BLaER1 (cell line): ENCODE measurements around the gene CARD10.

Experiments used
- H3K27ac ChIP-seq: shearing (Covaris generic); formaldehyde crosslinking; 2 replicates; pipeline ENCODE4 v1.8.1; 2022
- H3K27me3 ChIP-seq: shearing (Covaris generic); formaldehyde crosslinking; 2 replicates; pipeline ENCODE4 v1.8.1; 2022
- H3K36me3 ChIP-seq: shearing (Covaris generic); formaldehyde crosslinking; 2 replicates; pipeline ENCODE4 v1.8.1; 2022
- H3K4me1 ChIP-seq: shearing (Covaris generic); formaldehyde crosslinking; 2 replicates; pipeline ENCODE4 v1.8.1; 2022
- H3K4me2 ChIP-seq: shearing (Covaris generic); formaldehyde crosslinking; 2 replicates; pipeline ENCODE4 v1.8.1; 2022
- H3K4me3 ChIP-seq: shearing (Covaris generic); formaldehyde crosslinking; 2 replicates; pipeline ENCODE4 v1.8.1; 2022
- H3K9ac ChIP-seq: shearing (Covaris generic); formaldehyde crosslinking; 2 replicates; pipeline ENCODE4 v1.8.1; 2022
- H3K9me3 ChIP-seq: shearing (Covaris generic); formaldehyde crosslinking; 2 replicates; pipeline ENCODE4 v1.8.1; 2022
- H4K20me1 ChIP-seq: shearing (Covaris generic); formaldehyde crosslinking; 2 replicates; pipeline ENCODE4 v1.8.1; 2022
- Cebpa-rat ChIP-seq: shearing (Covaris generic); IDR thresholded peaks from 2 replicates; pipeline ENCODE4 v1.8.1; 2022

CARD10 gene

GRCh38 chr22:37519268-37520195, at the start of gene CARD10:
Gene CARD10 (minus strand): TSS chr22:37519415. CDS start chr22:37519200, 215 bp downstream.
- no peaks in the 10 kb centered on the region for H3K36me3 ChIP-seq
- peak within 1 kb of the TSS; percentile 86 for H3K4me2 ChIP-seq
- TF ChIP-seq Cebpa-rat = no peak
- peaks cover 34% of the 10 kb centered on the region for H4K20me1 ChIP-seq
- H3K27ac ChIP-seq = no peak within 1 kb of the TSS
- H3K9me3 ChIP-seq = no peaks in the 10 kb centered on the region
- peaks cover 88% of the 10 kb centered on the region for H3K27me3 ChIP-seq
- peaks cover 14% of the 10 kb centered on the region for H3K4me1 ChIP-seq
- H3K4me3 ChIP-seq = peak within 1 kb of the TSS; percentile 66
- 0 out of 2 replicates have a peak within 1 kb of the TSS, but pooled peaks have one; percentile 19 for H3K9ac ChIP-seq

GRCh38 chr22:37568448-37569008, 49.3 kb upstream of the CARD10 start:
- Histone ChIP-seq H3K4me1 (peaks cover 68% of the 10 kb centered on the region), H3K27me3 (no peaks in the 10 kb centered on the region), H4K20me1 (peaks cover 7% of the 10 kb centered on the region; the same call in 1 of the 2 replicates), H3K9me3 (no peaks in the 10 kb centered on the region), H3K27ac (no peak overlapping the region), H3K4me2 (peak overlapping the region; percentile 55), H3K36me3 (no peaks in the 10 kb centered on the region), H3K4me3 (no peak overlapping the region), H3K9ac (no peak overlapping the region)
- TF ChIP-seq Cebpa-rat = no peak

GRCh38 chr22:37568012-37568411, 48.8 kb upstream of the CARD10 start:
- Histone ChIP-seq H3K36me3 (no peaks in the 10 kb centered on the region), H3K27me3 (peaks cover 2% of the 10 kb centered on the region; the same call in 1 of the 2 replicates), H3K4me3 (no peak overlapping the region), H3K9ac (no peak overlapping the region), H3K4me1 (peaks cover 72% of the 10 kb centered on the region), H3K4me2 (peak overlapping the region; percentile 95; the same call in 1 of the 2 replicates), H3K27ac (no peak overlapping the region), H4K20me1 (peaks cover 7% of the 10 kb centered on the region; the same call in 1 of the 2 replicates), H3K9me3 (no peaks in the 10 kb centered on the region)
- no peak for TF ChIP-seq Cebpa-rat

GRCh38 chr22:37566903-37567798, 47.9 kb upstream of the CARD10 start:
- peak overlapping the region; percentile 57; the same call in 1 of the 2 replicates for H3K4me3 ChIP-seq
- peaks cover 75% of the 10 kb centered on the region for H3K4me1 ChIP-seq
- no peak for TF ChIP-seq Cebpa-rat
- H3K36me3 ChIP-seq = no peaks in the 10 kb centered on the region
- no peak overlapping the region for H3K9ac ChIP-seq
- H3K4me2 ChIP-seq = peak overlapping the region; percentile 95
- H4K20me1 ChIP-seq = peaks cover 7% of the 10 kb centered on the region; the same call in 1 of the 2 replicates
- H3K27me3 ChIP-seq = peaks cover 9% of the 10 kb centered on the region
- no peaks in the 10 kb centered on the region for H3K9me3 ChIP-seq
- peak overlapping the region; percentile 62 for H3K27ac ChIP-seq

- H3K4me2 ChIP-seq = peak overlapping the region; percentile 95
- no peaks in the 10 kb centered on the region for H3K9me3 ChIP-seq
- H3K4me3 ChIP-seq = peak overlapping the region; percentile 57
- peaks cover 83% of the 10 kb centered on the region for H3K4me1 ChIP-seq
- 0 out of 2 replicates have a peak overlapping the region, but pooled peaks have one; percentile 57 for H3K9ac ChIP-seq
- H3K27me3 ChIP-seq = peaks cover 16% of the 10 kb centered on the region
- H4K20me1 ChIP-seq = peaks cover 10% of the 10 kb centered on the region; the same call in 1 of the 2 replicates
- TF ChIP-seq Cebpa-rat = no peak
- H3K27ac ChIP-seq = peak overlapping the region; percentile 74
- no peaks in the 10 kb centered on the region for H3K36me3 ChIP-seq
Measured at GRCh38 chr22:37566329-37566837, 47.2 kb upstream of the CARD10 start.

GRCh38 chr22:37565830-37566229, 46.6 kb upstream of the CARD10 start:
- Histone ChIP-seq H3K27ac (peak overlapping the region; percentile 74), H3K9me3 (no peaks in the 10 kb centered on the region), H3K27me3 (peaks cover 22% of the 10 kb centered on the region), H3K9ac (0 out of 2 replicates have a peak overlapping the region, but pooled peaks have one; percentile 57), H4K20me1 (peaks cover 15% of the 10 kb centered on the region), H3K4me3 (peak overlapping the region; percentile 57), H3K36me3 (no peaks in the 10 kb centered on the region), H3K4me2 (peak overlapping the region; percentile 95), H3K4me1 (peaks cover 83% of the 10 kb centered on the region)
- TF ChIP-seq Cebpa-rat = no peak

- Histone ChIP-seq H3K27me3 (peaks cover 38% of the 10 kb centered on the region), H3K4me3 (no peak overlapping the region), H4K20me1 (peaks cover 21% of the 10 kb centered on the region), H3K4me1 (peaks cover 82% of the 10 kb centered on the region), H3K9ac (no peak overlapping the region), H3K4me2 (peak overlapping the region; percentile 95), H3K27ac (no peak overlapping the region), H3K9me3 (no peaks in the 10 kb centered on the region), H3K36me3 (no peaks in the 10 kb centered on the region)
- TF ChIP-seq Cebpa-rat = no peak
Measured at GRCh38 chr22:37564111-37564711, 45.0 kb upstream of the CARD10 start.

- Histone ChIP-seq H3K9me3 (no peaks in the 10 kb centered on the region), H3K27me3 (peaks cover 46% of the 10 kb centered on the region), H3K9ac (no peak overlapping the region), H3K4me3 (no peak overlapping the region), H3K36me3 (no peaks in the 10 kb centered on the region), H4K20me1 (peaks cover 21% of the 10 kb centered on the region), H3K4me2 (peak overlapping the region; percentile 95), H3K27ac (no peak overlapping the region), H3K4me1 (peaks cover 75% of the 10 kb centered on the region)
- no peak for TF ChIP-seq Cebpa-rat
Measured at GRCh38 chr22:37563153-37564081, 44.2 kb upstream of the CARD10 start.
